CD8-positive, alpha-beta memory T cell (primary cell): ENCODE measurements around the gene PCGF5. TPM values are rescaled to one million over a fixed set of nuclear protein-coding genes. Genes with fewer than 3 reads are reported as not detected.
"Not testable (repeated sequence)": the region's sequence is repeated elsewhere in the genome, so short reads cannot be mapped to it uniquely, and the experiment has no call there.

Source experiments
- CTCF ChIA-PET: fragments of 350-600 bp; sonication (Branson Sonifier 250); formaldehyde crosslinking; loops from one replicate; lab custom pipeline; 2021; ENCODE audit warnings: antibody characterized with exemption; lab: Charles Lee
- POLR2A ChIA-PET: fragments of 350-600 bp; sonication (Branson Sonifier 250); formaldehyde crosslinking; loops from one replicate; lab custom pipeline; 2021; ENCODE audit warnings: antibody characterized with exemption; lab: Charles Lee
- DNase-seq, 5 donors: peaks; one replicate each; pipeline versions ENCODE4 v3.0.0 to v3.0.0-alpha.2; 2020 to 2022; ENCODE audit warnings: mixed read lengths in 1 of 5
- H3K27ac ChIP-seq: one replicate; pipeline ENCODE4 v1.7.0; 2013; ENCODE audit warnings: low read depth, mild to moderate bottlenecking, low read length, moderate library complexity
- H3K27me3 ChIP-seq: 2 replicates; pipeline ENCODE4 v1.7.0; 2013; ENCODE audit warnings: low read length, mild to moderate bottlenecking; ENCODE audit not compliant: insufficient read depth, poor library complexity, severe bottlenecking
- H3K36me3 ChIP-seq: 2 replicates; pipeline ENCODE4 v1.7.0; 2013; ENCODE audit warnings: mild to moderate bottlenecking, low read length, moderate library complexity; ENCODE audit not compliant: insufficient read depth
- H3K4me1 ChIP-seq: 2 replicates; pipeline ENCODE4 v1.7.0; 2013; ENCODE audit warnings: mild to moderate bottlenecking, low read length, moderate library complexity; ENCODE audit not compliant: insufficient read depth
- H3K4me3 ChIP-seq: 2 replicates; pipeline ENCODE4 v1.7.0; 2013; ENCODE audit warnings: mild to moderate bottlenecking, low read length
- H3K9me3 ChIP-seq: 2 replicates; pipeline ENCODE4 v1.7.0; 2013; ENCODE audit warnings: mild to moderate bottlenecking, low read length
- H3K27ac Mint-ChIP-seq, 8 donors: one replicate each; pipeline ENCODE4 v1.8.0; 2020 to 2021; ENCODE audit warnings: mixed read lengths in 8 of 8, mild to moderate bottlenecking in 6 of 8, inconsistent platforms in 3 of 8, moderate library complexity in 3 of 8
- H3K27me3 Mint-ChIP-seq, 2 donors: one replicate each; pipeline ENCODE4 v1.8.0; 2020 to 2021; ENCODE audit warnings: mixed read lengths in 2 of 2, mild to moderate bottlenecking in 1 of 2, moderate library complexity in 1 of 2
- H3K36me3 Mint-ChIP-seq, 3 donors: one replicate each; pipeline ENCODE4 v1.8.0; 2020 to 2021; ENCODE audit warnings: mixed read lengths in 3 of 3, inconsistent platforms in 1 of 3, mild to moderate bottlenecking in 1 of 3
- H3K4me1 Mint-ChIP-seq, 3 donors: one replicate each; pipeline ENCODE4 v1.8.0; 2020 to 2021; ENCODE audit warnings: mixed read lengths in 3 of 3, inconsistent platforms in 1 of 3, mild to moderate bottlenecking in 1 of 3
- H3K4me3 Mint-ChIP-seq, 7 donors: one replicate each; pipeline ENCODE4 v1.8.0; 2020 to 2021; ENCODE audit warnings: mixed read lengths in 7 of 7, mild to moderate bottlenecking in 6 of 7, moderate library complexity in 4 of 7, inconsistent platforms in 2 of 7
- H3K9me3 Mint-ChIP-seq, 5 donors: one replicate each; pipeline ENCODE4 v1.8.0; 2020 to 2022; ENCODE audit warnings: mixed read lengths in 5 of 5, mild to moderate bottlenecking in 3 of 5, moderate library complexity in 2 of 5, inconsistent platforms in 1 of 5
- polyA plus RNA-seq: library from polyadenylated mRNA; unstranded; fragments of 300-500 nt; fragmentation: Illumina TruSeq; gene quantifications from one replicate; pipeline ENCODE4 v1.2.3, GENCODE V29; 2021
- total RNA-seq, 2 experiments: library from RNA; stranded (reverse); gene quantifications; one replicate each; pipeline ENCODE4 v1.2.3, GENCODE V29; 2021

Gene PCGF5
- total and polyA plus RNA-seq, 3 experiments from 2014 or later, result 57.0 to 68.4 (median 58.0) TPM

DNA sequence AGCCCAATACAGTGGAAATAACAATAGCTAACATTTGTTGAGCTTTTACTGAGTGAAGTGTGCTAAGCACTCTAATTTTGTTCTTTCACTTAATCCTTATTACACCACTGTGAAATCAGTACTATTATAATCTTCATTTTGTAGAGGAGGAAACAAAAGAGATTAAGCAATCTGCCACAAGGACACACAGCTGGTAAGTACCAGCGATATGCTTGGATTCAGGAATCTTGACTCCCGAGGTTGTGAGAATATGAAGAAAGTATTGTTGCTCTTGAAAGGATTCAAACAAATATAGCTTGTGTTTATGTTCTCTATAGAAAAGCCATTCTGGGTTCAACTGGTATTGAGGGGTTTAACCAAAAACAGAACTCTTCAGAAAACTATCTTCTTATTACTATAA lies 96.0 kb downstream of the PCGF5 start:
- Mint-ChIP-seq H3K9me3 (no peaks in the 10 kb centered on the region), H3K4me3 (no peak overlapping the region), H3K27me3 (peaks cover 0 to 27% of the 10 kb centered on the region in 2 donors), H3K36me3 (no peaks in the 10 kb centered on the region), H3K27ac (no peak overlapping the region), H3K4me1 (no peaks in the 10 kb centered on the region)
- ChIA-PET CTCF (interaction anchor here (1.0 to 1.3 kb wide), 2 partner anchors 13 to 18 kb away, joined by 3 to 7 read pairs; no protein-coding TSS in a partner anchor), POLR2A (no interaction called here)
- Histone ChIP-seq H3K4me1 (no peaks in the 10 kb centered on the region), H3K4me3 (no peak overlapping the region), H3K27me3 (no peaks in the 10 kb centered on the region), H3K9me3 (no peaks in the 10 kb centered on the region), H3K36me3 (no peaks in the 10 kb centered on the region), H3K27ac (no peak overlapping the region)
- no peak for DNase-seq

DNA sequence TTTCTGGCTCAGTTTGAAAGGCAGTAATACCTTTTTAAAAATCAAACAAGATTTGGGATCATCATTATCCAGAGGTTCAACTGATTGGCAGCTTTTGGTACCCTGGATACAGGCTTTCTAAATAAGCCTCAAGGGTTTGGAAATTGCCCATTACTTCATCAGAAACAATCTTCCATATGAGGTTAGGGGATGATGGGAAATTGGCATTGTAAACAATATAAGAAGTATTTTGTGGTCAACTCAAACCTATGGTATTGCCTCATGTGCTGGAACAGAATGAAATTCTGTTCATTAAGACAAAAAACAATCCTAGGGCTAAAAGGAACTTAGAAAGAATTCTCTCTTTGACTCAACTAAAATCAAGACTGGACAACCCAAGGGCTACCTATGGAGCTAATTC lies 97.1 kb downstream of the PCGF5 start:
- Histone ChIP-seq H3K27me3 (no peaks in the 10 kb centered on the region), H3K27ac (no peak overlapping the region), H3K4me1 (no peaks in the 10 kb centered on the region), H3K4me3 (no peak overlapping the region), H3K36me3 (no peaks in the 10 kb centered on the region), H3K9me3 (no peaks in the 10 kb centered on the region)
- H3K36me3 Mint-ChIP-seq, result no peaks in the 10 kb centered on the region
- peaks cover 0 to 19% of the 10 kb centered on the region in 2 donors for H3K27me3 Mint-ChIP-seq
- H3K27ac Mint-ChIP-seq, result no peak overlapping the region
- ChIA-PET CTCF (interaction anchor here (1.3 kb wide), 1 partner anchor 19 kb away, joined by 7 read pairs; no protein-coding TSS in a partner anchor), POLR2A (no interaction called here)
- H3K4me3 Mint-ChIP-seq, result no peak overlapping the region
- no peak for DNase-seq
- H3K4me1 Mint-ChIP-seq, result no peaks in the 10 kb centered on the region
- H3K9me3 Mint-ChIP-seq, result peaks cover 0 to 2% (median 0%) of the 10 kb centered on the region in 5 donors

GRCh38 chr10:91319336-91319735 lies 98.9 kb downstream of the PCGF5 start:
- Mint-ChIP-seq H3K36me3 (no peaks in the 10 kb centered on the region), H3K9me3 (peaks cover 0 to 2% (median 0%) of the 10 kb centered on the region in 5 donors), H3K4me1 (no peaks in the 10 kb centered on the region), H3K27ac (no peak overlapping the region), H3K4me3 (no peak overlapping the region), H3K27me3 (peaks cover 0 to 11% of the 10 kb centered on the region in 2 donors)
- ChIA-PET POLR2A (no interaction called here), CTCF (no interaction called here)
- Histone ChIP-seq H3K27ac (no peak overlapping the region), H3K9me3 (no peaks in the 10 kb centered on the region), H3K4me1 (no peaks in the 10 kb centered on the region), H3K4me3 (no peak overlapping the region), H3K36me3 (no peaks in the 10 kb centered on the region), H3K27me3 (no peaks in the 10 kb centered on the region)
- no peak for DNase-seq

DNA sequence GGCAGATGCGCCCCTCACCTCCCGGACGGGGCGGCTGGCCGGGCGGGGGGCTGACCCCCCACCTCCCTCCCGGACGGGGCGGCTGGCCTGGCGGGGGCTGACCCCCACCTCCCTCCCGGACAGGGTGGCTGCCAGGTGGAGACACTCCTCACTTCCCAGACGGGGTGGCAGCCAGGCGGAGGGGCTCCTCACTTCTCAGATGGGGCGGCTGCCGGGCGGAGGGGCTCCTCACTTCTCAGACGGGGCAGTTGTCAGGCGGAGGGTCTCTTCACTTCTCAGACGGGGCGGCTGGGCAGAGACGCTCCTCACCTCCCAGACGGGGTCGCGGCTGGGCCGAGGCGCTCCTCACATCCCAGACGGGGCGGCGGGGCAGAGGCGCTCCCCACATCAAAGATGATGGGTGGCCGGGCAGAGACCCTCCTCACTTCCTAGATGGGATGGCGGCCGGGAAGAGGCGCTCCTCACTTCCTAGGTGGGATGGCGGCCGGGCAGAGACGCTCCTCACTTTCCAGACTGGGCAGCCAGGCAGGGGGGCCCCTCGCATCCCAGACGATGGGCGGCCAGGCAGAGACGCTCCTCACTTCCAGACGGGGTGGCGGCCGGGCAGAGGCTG lies 102.9 kb downstream of the PCGF5 start:
- H3K9me3 Mint-ChIP-seq, H3K4me1 Mint-ChIP-seq, H3K27ac ChIP-seq, DNase-seq, H3K4me3 Mint-ChIP-seq, H3K4me1 ChIP-seq, H3K36me3 Mint-ChIP-seq, H3K27me3 Mint-ChIP-seq, H3K9me3 ChIP-seq, H3K36me3 ChIP-seq, POLR2A ChIA-PET, H3K27me3 ChIP-seq, CTCF ChIA-PET, H3K4me3 ChIP-seq: not testable (repeated sequence)
- H3K27ac Mint-ChIP-seq, result peak overlapping the region in 1 of 8 donors; percentile 41

DNA sequence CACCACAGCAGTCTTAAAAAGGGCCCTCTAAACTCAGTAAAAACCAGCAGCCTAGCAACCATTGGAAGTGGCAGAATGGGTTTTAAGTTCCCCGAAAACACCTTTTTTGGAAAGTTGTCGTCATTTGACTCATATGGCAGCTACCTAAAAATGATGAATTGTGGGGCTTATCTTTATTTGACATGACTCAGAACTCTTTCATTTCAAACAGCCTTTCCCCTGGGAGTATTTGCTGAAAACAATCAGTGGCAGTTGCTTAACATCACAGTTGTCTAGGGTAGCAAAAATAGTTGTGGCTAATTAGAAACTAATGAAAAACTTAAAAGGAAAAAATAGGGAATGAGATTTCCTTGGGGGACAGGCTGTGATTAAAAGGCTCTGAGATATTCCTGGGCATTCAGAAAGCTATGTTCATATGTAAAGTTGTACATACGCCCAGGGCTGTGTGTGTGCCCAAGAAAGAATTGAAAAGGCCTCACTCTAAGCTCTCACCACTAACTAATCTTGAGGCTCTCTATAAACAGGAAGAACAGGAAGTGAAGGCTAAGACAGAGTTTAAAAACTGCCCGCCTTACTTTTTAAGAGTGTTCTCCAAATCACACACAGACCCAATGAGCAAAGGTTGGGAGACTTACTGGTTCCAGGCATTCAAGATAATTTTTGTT lies 108.0 kb downstream of the PCGF5 start:
- no peak overlapping the region for H3K4me3 ChIP-seq
- no peak for DNase-seq
- no peaks in the 10 kb centered on the region for H3K36me3 ChIP-seq
- ChIA-PET CTCF (interaction anchor here (1.2 kb wide), 2 partner anchors 12 to 30 kb away, joined by 3 read pairs; no protein-coding TSS in a partner anchor), POLR2A (no interaction called here)
- H3K9me3 ChIP-seq, result no peaks in the 10 kb centered on the region
- H3K36me3 Mint-ChIP-seq, result no peaks in the 10 kb centered on the region
- H3K4me1 ChIP-seq, result no peaks in the 10 kb centered on the region
- no peak overlapping the region for H3K27ac Mint-ChIP-seq
- no peak overlapping the region for H3K4me3 Mint-ChIP-seq
- H3K9me3 Mint-ChIP-seq, result peaks cover 0 to 6% (median 0%) of the 10 kb centered on the region in 5 donors
- peaks cover 13 to 31% of the 10 kb centered on the region in 2 donors for H3K27me3 Mint-ChIP-seq
- no peaks in the 10 kb centered on the region for H3K4me1 Mint-ChIP-seq
- no peak overlapping the region for H3K27ac ChIP-seq
- H3K27me3 ChIP-seq, result no peaks in the 10 kb centered on the region

Other genes starting within 250 kb of the PCGF5 start
- 1 to 10 TPM; 8.1 to 9.2 TPM for gene HECTD2, start 189.7 kb downstream of the PCGF5 start, total RNA-seq
- 1.1 TPM for gene HECTD2, start 189.7 kb downstream of the PCGF5 start, polyA plus RNA-seq